ENCODE data around the gene MRPL18.

MRPL18 gene

GRCh38 chr6:159766906-159767305, 23.4 kb upstream of the MRPL18 start:
- H3K27me3 ChIP-seq = no peaks in the 10 kb centered on the region
- H3K9me3 ChIP-seq = no peaks in the 10 kb centered on the region
- H3K36me3 ChIP-seq = peaks cover 75% of the 10 kb centered on the region
- TF ChIP-seq, protein P1, sequence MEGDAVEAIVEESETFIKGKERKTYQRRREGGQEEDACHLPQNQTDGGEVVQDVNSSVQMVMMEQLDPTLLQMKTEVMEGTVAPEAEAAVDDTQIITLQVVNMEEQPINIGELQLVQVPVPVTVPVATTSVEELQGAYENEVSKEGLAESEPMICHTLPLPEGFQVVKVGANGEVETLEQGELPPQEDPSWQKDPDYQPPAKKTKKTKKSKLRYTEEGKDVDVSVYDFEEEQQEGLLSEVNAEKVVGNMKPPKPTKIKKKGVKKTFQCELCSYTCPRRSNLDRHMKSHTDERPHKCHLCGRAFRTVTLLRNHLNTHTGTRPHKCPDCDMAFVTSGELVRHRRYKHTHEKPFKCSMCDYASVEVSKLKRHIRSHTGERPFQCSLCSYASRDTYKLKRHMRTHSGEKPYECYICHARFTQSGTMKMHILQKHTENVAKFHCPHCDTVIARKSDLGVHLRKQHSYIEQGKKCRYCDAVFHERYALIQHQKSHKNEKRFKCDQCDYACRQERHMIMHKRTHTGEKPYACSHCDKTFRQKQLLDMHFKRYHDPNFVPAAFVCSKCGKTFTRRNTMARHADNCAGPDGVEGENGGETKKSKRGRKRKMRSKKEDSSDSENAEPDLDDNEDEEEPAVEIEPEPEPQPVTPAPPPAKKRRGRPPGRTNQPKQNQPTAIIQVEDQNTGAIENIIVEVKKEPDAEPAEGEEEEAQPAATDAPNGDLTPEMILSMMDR (IDR thresholded peaks at IDR 0.05; ENCODE audit: low read depth, low read length) = no peak
- no peaks in the 10 kb centered on the region for H3K4me1 ChIP-seq
- no peak for DNase-seq
- no peak overlapping the region for H3K4me3 ChIP-seq (ENCODE audit: low read depth, low read length)

DNA sequence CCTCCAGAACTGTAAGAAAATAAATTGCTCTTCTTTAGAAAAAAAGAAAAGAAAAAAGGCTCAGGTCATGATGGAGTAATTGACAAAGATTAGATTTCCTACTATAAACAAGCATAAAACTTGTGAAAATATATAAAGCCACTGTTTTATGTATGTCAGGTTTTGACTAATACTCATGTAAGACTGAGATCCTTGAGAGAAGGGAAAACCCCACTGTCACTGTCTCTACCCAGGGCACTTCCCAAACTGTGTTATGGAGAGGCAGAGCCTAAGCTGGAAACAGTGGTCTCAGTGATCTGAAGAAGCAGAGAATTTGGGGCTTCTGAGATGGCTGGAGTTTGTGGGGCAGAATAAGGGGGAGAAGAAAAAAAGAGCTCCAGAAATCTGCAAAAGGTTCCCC, 20.8 kb upstream of the MRPL18 start:
- H3K4me1 ChIP-seq = no peaks in the 10 kb centered on the region
- TF ChIP-seq, protein P1 (IDR thresholded peaks at IDR 0.05; ENCODE audit: low read depth, low read length) = no peak
- no peak for DNase-seq
- H3K4me3 ChIP-seq (ENCODE audit: low read depth, low read length) = no peak overlapping the region
- H3K27me3 ChIP-seq = no peaks in the 10 kb centered on the region
- peaks cover 79% of the 10 kb centered on the region for H3K36me3 ChIP-seq
- H3K9me3 ChIP-seq = no peaks in the 10 kb centered on the region

DNA sequence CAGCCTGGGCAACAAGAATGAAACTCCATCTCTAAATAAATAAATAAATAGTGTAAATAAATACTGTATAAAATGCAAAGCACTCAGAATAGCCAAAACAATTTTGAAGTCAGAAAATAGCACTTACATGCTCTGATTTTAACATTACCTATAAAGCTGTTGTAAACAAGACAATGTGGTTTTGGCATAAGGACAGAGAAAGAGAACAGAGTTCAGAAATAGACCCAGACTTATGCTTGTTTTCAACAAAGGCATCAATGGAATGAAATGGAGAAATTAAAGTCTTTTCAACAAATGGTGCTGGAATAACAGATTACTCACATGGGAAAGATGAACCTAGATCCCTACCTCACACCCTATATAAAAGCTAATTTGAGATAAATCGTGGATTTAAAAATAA, 18.1 kb upstream of the MRPL18 start:
- no peaks in the 10 kb centered on the region for H3K9me3 ChIP-seq
- DNase-seq = no peak
- H3K4me1 ChIP-seq = no peaks in the 10 kb centered on the region
- H3K36me3 ChIP-seq = peaks cover 78% of the 10 kb centered on the region
- TF ChIP-seq, protein P1 (IDR thresholded peaks at IDR 0.05; ENCODE audit: low read depth, low read length) = no peak
- no peaks in the 10 kb centered on the region for H3K27me3 ChIP-seq
- no peak overlapping the region for H3K4me3 ChIP-seq (ENCODE audit: low read depth, low read length)

- DNase-seq = no peak
- Histone ChIP-seq H3K36me3 (peaks cover 78% of the 10 kb centered on the region), H3K4me3 (ENCODE audit: low read depth, low read length) (no peak overlapping the region), H3K27me3 (no peaks in the 10 kb centered on the region; the same call in 1 of the 2 replicates), H3K9me3 (no peaks in the 10 kb centered on the region), H3K4me1 (no peaks in the 10 kb centered on the region)
- TF ChIP-seq, protein P1 (IDR thresholded peaks at IDR 0.05; ENCODE audit: low read depth, low read length) = no peak
Observed at GRCh38 chr6:159777240-159777904, 12.9 kb upstream of the MRPL18 start.

GRCh38 chr6:159778131-159778530, 12.1 kb upstream of the MRPL18 start:
- Histone ChIP-seq H3K36me3 (peaks cover 79% of the 10 kb centered on the region), H3K4me3 (ENCODE audit: low read depth, low read length) (no peak overlapping the region), H3K4me1 (no peaks in the 10 kb centered on the region), H3K27me3 (no peaks in the 10 kb centered on the region; the same call in 1 of the 2 replicates), H3K9me3 (no peaks in the 10 kb centered on the region)
- TF ChIP-seq, protein P1 (IDR thresholded peaks at IDR 0.05; ENCODE audit: low read depth, low read length) = no peak
- no peak for DNase-seq

GRCh38 chr6:159778542-159779103, 11.6 kb upstream of the MRPL18 start:
- no peaks in the 10 kb centered on the region; the same call in 1 of the 2 replicates for H3K27me3 ChIP-seq
- peaks cover 82% of the 10 kb centered on the region for H3K36me3 ChIP-seq
- H3K4me3 ChIP-seq (ENCODE audit: low read depth, low read length) = no peak overlapping the region
- DNase-seq = no peak
- H3K9me3 ChIP-seq = no peaks in the 10 kb centered on the region
- no peaks in the 10 kb centered on the region for H3K4me1 ChIP-seq
- TF ChIP-seq, protein P1 (IDR thresholded peaks at IDR 0.05; ENCODE audit: low read depth, low read length) = no peak

Data from BE2C (cell line).